Measurements from ENCODE around the gene U2AF1L4. TPM values are rescaled to one million over a fixed set of nuclear protein-coding genes. Genes with fewer than 3 reads are reported as not detected.

The U2AF1L4 gene
- polyA plus RNA-seq, 1 donor from 2014 or later: 57.0 TPM

DNA sequence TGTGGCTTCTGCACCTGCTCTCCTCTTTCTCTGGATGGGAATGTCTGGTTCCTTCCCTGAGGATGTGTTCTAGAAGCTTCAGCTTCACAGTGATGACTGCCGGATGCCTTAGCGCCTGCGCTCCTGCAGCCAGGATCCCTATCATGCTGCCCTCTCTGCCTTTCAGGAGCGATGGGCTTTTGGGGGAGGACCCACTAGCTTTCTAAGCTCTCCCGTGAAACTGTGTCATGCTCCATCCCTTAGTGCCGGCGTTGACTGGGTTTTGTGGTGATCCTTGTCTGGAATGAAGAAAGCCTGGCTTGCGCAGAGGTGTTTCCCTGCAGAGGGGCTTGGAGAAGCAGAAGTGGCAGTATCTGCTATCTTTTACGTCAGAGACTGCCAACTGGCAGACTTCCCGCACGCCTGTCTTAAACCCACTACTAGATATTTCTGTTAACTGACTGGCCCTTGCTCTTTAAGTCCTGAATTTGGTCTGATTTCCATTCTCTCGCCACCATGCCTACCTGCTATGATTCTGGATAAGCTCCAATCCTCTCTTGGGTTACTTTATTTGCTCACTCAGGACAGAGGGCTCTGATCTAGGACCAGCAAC is 31.2 kb downstream of the U2AF1L4 start:
- TF ChIP-seq POLR2AphosphoS5 (IDR thresholded peaks at IDR 0.05) (no peak), RAD21 (conservative IDR thresholded peaks at IDR 0.05) (no peak), CTCF (IDR thresholded peaks at IDR 0.05; ENCODE audit: poor library complexity, severe bottlenecking) (no peak), MXI1 (conservative IDR thresholded peaks at IDR 0.05; ENCODE audit: poor library complexity, severe bottlenecking) (no peak), SMC3 (conservative IDR thresholded peaks at IDR 0.05; ENCODE audit: poor library complexity) (no peak), EZH2 (IDR thresholded peaks at IDR 0.05; ENCODE audit: borderline replicate concordance, insufficient read depth, low read length, poor library complexity, severe bottlenecking) (no peak), TAF1 (IDR thresholded peaks at IDR 0.05; ENCODE audit: low read depth) (no peak), REST (IDR thresholded peaks at IDR 0.05; ENCODE audit: borderline replicate concordance) (no peak), EP300 (conservative IDR thresholded peaks at IDR 0.05; ENCODE audit: poor library complexity, severe bottlenecking) (no peak)
- Histone ChIP-seq H3K36me3 (ENCODE audit: insufficient read depth, low read length) (no peaks in the 10 kb centered on the region), H3K9me3 (ENCODE audit: low read length) (no peaks in the 10 kb centered on the region), H3K4me3 (ENCODE audit: low read length) (no peak overlapping the region), H3K4me2 (ENCODE audit: low read length) (no peak overlapping the region), H3K27ac (ENCODE audit: low read length) (no peak overlapping the region), H2AFZ (ENCODE audit: low read depth, low read length) (no peak overlapping the region), H3K9me2 (ENCODE audit: insufficient read depth, low read length) (no peaks in the 10 kb centered on the region), H3F3A (ENCODE audit: insufficient read depth, low read length, poor library complexity, severe bottlenecking) (no peaks in the 10 kb centered on the region), H3K27me3 (ENCODE audit: insufficient read depth, low read depth, low read length) (no peaks in the 10 kb centered on the region), H4K20me1 (ENCODE audit: insufficient read depth) (no peaks in the 10 kb centered on the region), H3K9ac (ENCODE audit: low read length) (no peak overlapping the region), H3K79me2 (replicated peaks; ENCODE audit: insufficient read depth, low read length) (peaks cover 9% of the 10 kb centered on the region)

GRCh38 chr19:35713506-35713850 is 31.7 kb downstream of the U2AF1L4 start:
- Histone ChIP-seq H3K9ac (ENCODE audit: low read length) (no peak overlapping the region), H3K79me2 (replicated peaks; ENCODE audit: insufficient read depth, low read length) (peaks cover 4% of the 10 kb centered on the region), H3K9me3 (ENCODE audit: low read length) (no peaks in the 10 kb centered on the region), H3K27ac (ENCODE audit: low read length) (no peak overlapping the region), H3K27me3 (ENCODE audit: insufficient read depth, low read depth, low read length) (no peaks in the 10 kb centered on the region), H3F3A (ENCODE audit: insufficient read depth, low read length, poor library complexity, severe bottlenecking) (no peaks in the 10 kb centered on the region), H3K36me3 (ENCODE audit: insufficient read depth, low read length) (no peaks in the 10 kb centered on the region), H3K9me2 (ENCODE audit: insufficient read depth, low read length) (no peaks in the 10 kb centered on the region), H3K4me2 (ENCODE audit: low read length) (no peak overlapping the region), H4K20me1 (ENCODE audit: insufficient read depth) (no peaks in the 10 kb centered on the region), H2AFZ (ENCODE audit: low read depth, low read length) (no peak overlapping the region), H3K4me3 (ENCODE audit: low read length) (no peak overlapping the region)
- TF ChIP-seq EZH2 (IDR thresholded peaks at IDR 0.05; ENCODE audit: borderline replicate concordance, insufficient read depth, low read length, poor library complexity, severe bottlenecking) (no peak), RAD21 (conservative IDR thresholded peaks at IDR 0.05) (no peak), POLR2AphosphoS5 (IDR thresholded peaks at IDR 0.05) (no peak), TAF1 (IDR thresholded peaks at IDR 0.05; ENCODE audit: low read depth) (no peak), REST (IDR thresholded peaks at IDR 0.05; ENCODE audit: borderline replicate concordance) (no peak), MXI1 (conservative IDR thresholded peaks at IDR 0.05; ENCODE audit: poor library complexity, severe bottlenecking) (no peak), EP300 (conservative IDR thresholded peaks at IDR 0.05; ENCODE audit: poor library complexity, severe bottlenecking) (no peak)
